T47D (cell line): ENCODE results near the gene FILIP1.

Experiments used
- DNase-seq, 2 experiments: peaks; one replicate each; pipeline versions ENCODE4 v3.0.0 to v3.0.0-alpha.2; 2011 to 2012; ENCODE audit warnings: low read depth in 1 of 2, low spot score in 1 of 2
- JUND ChIP-seq: IDR thresholded peaks from 2 replicates; pipeline ENCODE4 v1.6.1; 2012; ENCODE audit warnings: low read depth
- in situ Hi-C: cut with HindIII; loops from 2 replicates; pipeline ENCODE4 v1.10.0; 2016; ENCODE audit warnings: low sequenced_read_pairs, low pct_unique_long_range_greater_than_20kb

The FILIP1 gene

DNA sequence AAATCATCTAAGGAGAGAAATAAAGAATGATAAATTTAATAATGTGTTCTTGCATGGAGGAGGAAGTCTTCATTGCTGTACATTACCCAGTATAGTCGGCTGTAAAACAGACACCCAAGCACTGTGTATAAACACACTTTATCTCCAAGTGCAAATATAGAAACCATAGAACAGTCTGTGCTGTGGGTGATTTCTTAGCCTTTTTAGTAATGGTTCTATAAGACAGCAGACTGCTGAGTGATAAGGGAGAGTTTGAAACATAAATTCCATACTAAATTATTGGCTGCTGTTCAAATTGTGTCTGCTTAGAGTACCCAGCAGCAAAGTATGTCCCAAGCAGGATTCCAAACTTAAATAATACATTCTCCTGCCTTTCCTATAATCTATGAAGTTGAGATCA lies 4.6 kb downstream of the FILIP1 start:
- DNase-seq, result no peak
- TF ChIP-seq JUND, result no peak
- in situ Hi-C loops, result no loop called here

DNA sequence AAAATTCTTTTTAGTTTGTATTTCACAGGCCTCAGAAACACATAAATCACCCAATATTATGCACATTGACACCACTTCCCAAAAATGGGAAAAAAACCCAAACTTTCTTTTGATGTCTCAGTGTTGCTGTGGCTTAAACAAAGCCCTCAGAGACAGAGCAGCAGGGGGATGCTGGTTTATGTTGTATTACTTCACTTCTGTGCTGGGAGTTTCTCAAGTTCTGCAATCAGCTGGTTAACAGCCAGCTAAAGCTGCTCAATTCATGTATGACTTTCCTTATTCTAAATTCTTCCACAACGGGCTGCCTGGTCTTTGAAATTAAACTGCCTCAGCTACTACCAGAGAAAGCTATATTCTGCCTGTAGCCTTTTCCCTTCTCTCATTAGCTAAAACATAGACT lies 5.6 kb downstream of the FILIP1 start:
- in situ Hi-C loops, result no loop called here
- no peak for DNase-seq

DNA sequence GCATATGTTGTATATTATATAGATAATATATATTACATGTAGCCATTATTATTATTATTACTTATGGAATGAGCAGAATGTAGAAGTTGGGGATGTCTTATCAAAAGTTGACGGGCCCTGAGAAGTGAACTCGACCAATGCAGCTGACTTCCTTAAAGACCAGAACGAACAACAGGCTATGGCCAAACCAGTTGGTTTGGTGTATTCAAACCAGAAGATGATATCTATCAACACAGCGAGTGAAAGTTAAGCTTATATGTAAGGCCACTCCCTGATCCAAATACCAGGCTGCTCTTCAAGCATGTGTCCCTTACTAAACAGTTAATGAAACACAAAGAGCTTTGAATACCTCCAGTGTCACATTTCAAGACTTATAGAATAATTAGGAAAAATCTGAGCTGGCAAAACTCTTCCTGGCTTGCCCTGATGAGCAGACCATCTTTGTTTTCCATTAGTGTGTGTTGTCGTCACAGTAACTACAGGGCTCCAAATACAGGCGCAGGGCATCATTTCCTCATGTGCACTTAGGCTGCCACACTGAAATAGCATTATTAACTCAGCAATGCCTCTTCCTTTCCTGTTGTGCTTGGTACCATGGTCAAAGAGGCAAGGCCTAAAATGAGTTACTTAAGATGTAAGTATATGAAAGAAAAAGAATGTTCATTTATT lies 6.6 kb downstream of the FILIP1 start:
- no peak for TF ChIP-seq JUND
- DNase-seq, result peak in 1 of 2 experiments; percentile 79
- in situ Hi-C loops, result no loop called here

More for the DNA sequence above, 5.6 kb downstream of the FILIP1 start:
- TF ChIP-seq JUND, result no peak

DNA sequence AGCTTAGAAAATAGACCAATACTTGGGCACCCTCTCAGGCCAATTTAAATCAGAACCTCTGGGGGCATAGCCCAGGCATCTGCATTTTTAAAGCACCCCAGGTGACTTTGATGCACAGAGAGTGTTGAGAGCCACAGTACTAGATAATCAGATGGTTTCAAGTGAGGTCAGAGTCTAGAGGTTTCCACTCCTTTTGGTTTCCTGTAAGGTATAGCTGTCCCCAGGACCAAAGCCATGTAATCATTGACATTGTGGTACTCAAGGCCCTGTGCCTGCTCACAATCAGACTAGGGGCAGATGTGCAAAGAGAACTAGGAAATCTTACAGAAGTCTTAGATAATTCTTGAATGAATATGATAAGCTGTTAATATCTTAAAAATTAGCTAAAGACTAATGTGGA lies 9.1 kb downstream of the FILIP1 start:
- no peak for TF ChIP-seq JUND
- in situ Hi-C loops, result no loop called here
- no peak for DNase-seq

GRCh38 chr6:75483136-75483952 lies 10.3 kb downstream of the FILIP1 start:
- in situ Hi-C loops, result no loop called here
- no peak for TF ChIP-seq JUND
- DNase-seq, result no peak

DNA sequence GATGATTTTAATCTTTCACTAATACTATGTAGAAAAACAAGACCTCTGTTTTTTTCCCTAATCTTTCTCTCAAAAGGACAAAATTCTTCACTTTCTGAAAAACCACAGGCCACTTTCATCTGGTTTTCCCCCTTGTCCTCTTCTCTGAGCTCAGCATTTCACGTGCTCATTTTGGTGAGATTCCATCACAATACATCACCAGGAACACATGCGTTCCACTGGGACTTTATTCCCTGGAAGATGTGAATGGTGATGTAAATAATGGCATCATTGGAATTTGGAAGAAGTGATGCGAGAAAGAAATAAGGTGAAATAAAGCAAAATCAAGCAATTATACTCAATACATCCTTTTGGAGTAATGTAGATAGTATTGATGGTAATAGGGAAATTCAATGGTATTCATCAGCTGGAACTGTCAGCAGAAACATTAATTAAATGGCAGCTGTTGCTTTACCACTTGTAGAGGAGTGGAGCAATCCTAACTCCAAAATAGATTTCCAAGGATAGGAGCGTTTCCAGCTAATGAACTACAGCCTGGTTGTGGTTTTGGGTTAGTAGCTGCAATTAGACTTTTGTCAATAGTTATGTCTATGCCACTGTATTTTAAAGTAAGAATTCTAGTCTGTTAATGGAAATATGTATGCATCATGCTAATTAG lies 11.5 kb downstream of the FILIP1 start:
- no peak for DNase-seq
- TF ChIP-seq JUND, result no peak
- in situ Hi-C loops, result no loop called here

DNA sequence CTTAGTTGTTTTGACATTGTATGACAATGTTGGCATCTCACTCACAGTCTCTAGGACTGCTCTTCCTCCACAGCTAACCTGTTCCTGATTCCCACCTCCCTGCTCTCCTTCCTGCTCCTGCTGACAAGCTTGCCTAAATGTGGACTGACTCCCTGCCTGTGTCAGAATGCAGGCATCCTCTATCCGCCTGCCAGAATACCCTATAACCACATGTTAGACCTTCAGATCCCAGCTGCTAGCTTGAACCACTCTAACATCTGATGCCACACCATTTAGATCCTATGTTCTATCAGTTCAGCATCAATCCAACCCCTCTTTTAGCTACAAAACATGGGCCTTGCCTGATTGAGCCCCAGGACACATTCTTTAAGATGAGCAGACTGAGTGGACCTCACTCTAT lies 12.2 kb downstream of the FILIP1 start:
- in situ Hi-C loops, result no loop called here
- no peak for DNase-seq
- no peak for TF ChIP-seq JUND

DNA sequence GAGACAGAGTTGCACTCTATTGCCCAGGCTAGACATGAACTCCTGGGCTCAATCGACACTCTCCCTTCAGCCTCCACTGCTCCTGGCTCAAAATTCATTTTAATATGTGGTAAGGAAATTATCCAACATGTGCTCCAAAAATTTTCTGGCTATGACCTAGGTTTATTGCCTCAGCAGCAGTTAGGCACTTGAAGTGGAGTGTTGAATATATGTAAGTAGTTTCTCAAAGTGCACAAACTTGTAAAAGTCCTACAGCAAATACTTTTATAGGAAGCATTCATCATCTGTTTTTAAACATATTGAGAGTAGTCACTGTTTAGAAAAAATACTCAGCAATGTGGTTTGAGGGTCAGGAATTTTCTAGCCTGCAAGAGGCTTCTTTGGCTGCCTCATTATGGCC lies 13.2 kb downstream of the FILIP1 start:
- no peak for DNase-seq
- TF ChIP-seq JUND, result no peak
- in situ Hi-C loops, result no loop called here

DNA sequence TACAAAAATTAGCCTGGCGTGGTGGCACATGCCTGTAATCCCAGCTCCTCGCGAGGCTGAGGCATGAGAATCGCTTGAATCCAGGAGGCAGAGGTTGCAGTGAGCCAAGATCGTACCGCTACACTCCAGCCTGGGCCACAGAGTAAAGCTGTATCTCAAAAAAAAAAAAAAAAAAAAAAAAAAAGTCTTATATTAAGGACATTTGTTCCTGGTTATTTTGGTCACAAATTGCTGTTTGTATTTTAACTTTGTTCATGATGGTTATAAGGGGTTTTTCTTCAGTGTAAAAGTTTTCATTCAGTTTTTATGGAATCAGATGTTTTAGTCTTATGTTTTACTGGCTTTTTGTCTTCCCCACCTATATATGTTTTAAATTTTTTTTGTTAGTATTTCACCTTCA lies 13.9 kb downstream of the FILIP1 start:
- no peak for DNase-seq
- in situ Hi-C loops, result no loop called here
- no peak for TF ChIP-seq JUND

- no peak for TF ChIP-seq JUND
- in situ Hi-C loops, result no loop called here
Observed at GRCh38 chr6:75478929-75479328, 14.7 kb downstream of the FILIP1 start.

GRCh38 chr6:75472885-75473284 lies 20.7 kb downstream of the FILIP1 start:
- in situ Hi-C loops, result no loop called here
- no peak for TF ChIP-seq JUND
- no peak for DNase-seq

More at GRCh38 chr6:75478929-75479328, 14.7 kb downstream of the FILIP1 start:
- DNase-seq, result no peak

DNA sequence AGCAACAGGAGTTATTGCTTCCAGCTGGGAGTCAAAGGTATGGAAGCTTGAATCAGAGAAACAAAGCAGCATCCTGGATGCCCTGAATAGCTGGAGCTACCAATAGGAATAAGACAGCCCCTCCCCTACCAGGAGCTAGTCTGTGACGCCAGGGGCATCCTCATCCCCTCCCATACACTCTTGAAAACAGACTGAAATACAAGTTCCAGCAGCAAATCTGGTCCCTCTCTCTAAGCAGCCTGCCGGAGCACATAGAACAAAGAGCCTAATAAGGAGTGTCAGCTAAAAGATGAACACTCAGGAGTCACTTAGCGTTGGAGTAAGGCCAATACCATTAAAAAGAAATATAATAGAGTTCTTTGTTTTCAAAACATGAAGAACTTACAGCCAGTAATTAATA lies 25.6 kb downstream of the FILIP1 start:
- no peak for DNase-seq
- no peak for TF ChIP-seq JUND
- in situ Hi-C loops, result no loop called here

- in situ Hi-C loops, result no loop called here
- no peak for DNase-seq
- TF ChIP-seq JUND, result no peak
Observed at GRCh38 chr6:75467284-75467683, 26.3 kb downstream of the FILIP1 start.

GRCh38 chr6:75466636-75467035 lies 27.0 kb downstream of the FILIP1 start:
- TF ChIP-seq JUND, result no peak
- in situ Hi-C loops, result no loop called here
- DNase-seq, result no peak
